IPS-NIHi11 (cell line): ENCODE measurements around the gene EFEMP1.

Source experiments
- DNase-seq: peaks from one replicate; pipeline ENCODE4 v3.0.0; 2012; ENCODE audit warnings: mixed read lengths, low spot score

EFEMP1 gene

DNA sequence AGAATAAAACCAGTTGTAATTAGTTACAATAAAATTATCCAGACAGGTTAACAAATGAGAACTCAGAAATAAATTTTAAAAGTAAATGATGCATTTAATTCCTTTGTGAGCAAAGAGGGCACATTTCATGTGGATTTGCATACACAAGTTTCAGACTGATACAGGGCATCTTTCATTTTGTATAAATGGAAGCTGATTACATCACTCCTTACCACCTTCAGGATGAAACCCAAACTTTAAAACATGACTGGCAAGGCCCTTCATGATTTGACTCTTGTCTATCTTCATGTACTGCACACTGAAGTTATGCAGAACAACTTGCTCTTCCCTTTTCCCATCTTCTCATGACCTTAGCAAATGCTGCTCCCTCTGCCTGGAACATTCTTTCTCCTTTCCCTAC is 26.9 kb downstream of the EFEMP1 start:
- DNase-seq = no peak

DNA sequence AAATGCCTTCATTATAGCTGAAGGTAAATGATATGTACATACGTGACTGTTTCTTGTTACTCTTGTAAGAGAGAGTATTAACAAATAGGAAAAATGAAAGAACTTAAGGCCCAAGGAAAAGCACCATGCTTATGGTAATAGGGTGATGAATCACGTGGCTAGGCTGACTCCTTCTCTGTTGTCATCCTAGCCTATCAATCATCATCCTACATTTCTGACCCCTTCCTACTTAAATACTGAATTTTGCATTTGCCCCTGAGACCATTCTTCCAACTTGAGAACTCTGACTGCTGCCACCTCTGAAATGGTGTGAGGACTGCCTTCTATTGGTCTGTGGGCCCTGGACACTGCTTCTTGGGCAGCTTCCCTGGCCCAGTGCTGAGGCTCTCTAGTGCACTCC is 28.9 kb downstream of the EFEMP1 start:
- DNase-seq = no peak

DNA sequence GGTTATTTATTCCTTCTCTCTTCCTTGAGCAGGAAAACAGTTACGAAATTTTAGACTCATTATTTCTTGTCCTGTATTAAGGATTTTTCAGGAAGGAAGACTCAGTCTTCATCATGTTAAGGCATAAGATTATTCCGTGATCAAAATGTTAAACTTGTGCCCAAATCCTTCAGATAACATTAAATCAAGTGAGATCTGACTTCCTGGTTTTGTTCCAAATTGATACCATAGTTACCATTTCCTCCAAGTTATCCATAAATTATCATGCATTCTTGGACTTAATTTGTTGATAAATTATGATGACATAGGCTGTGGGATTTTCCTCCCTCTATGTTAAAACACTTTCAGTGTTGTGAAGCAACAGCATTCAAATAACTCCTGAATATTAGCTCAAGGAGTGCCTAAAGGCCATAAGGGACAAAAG is 31.9 kb downstream of the EFEMP1 start:
- DNase-seq = no peak

DNA sequence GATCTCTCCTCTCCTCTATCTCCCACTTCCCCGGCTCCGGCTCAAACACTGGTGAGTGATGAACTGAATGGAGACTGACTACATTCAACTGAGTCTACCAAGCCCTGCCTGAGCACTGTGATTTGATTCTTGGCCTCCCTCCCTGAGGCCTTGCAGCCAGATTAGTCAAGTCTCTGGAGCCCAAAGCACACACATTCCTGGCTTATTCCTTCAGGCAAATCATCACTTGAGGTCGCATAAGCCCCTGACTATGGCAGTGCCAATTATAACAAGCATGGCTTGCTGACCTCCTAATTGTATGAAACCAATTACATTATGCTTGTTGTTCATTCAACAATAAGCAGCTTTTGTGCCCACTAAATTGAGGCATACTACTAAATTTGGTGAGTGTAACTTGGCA is 34.6 kb downstream of the EFEMP1 start:
- DNase-seq = no peak

DNA sequence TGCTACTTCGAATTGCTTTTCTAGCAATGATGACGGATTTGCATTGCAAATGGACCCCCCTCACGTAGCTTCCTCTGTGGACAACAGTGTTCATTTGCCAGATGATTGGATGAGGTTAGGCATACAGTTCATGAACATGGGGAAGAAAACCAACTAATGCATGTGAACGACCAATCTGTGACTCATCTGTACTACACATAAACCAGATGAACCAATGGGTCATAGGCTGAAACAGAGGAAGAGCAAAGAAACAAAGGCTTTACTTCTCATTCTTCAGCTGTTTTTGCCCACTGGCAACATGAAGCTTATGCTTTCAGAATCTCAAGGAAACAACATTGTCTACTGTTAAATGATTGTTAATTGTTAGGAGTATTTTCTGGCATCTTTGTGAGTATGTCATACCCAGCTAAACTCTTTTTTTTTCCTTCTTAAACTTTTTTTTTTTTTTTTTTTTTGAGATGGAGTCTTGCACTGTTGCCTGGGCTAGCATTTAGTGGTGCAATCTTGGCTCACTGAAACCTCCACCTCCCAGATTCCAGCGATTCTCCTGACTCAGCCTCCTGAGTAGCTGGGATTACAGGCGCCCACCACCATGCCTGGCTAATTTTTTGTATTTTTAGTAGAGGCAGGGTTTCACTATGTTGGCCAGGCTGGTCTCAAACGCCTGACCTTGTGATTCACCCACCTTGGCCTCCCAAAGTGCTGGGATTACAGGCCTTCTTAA is 35.5 kb downstream of the EFEMP1 start:
- DNase-seq = no peak

DNA sequence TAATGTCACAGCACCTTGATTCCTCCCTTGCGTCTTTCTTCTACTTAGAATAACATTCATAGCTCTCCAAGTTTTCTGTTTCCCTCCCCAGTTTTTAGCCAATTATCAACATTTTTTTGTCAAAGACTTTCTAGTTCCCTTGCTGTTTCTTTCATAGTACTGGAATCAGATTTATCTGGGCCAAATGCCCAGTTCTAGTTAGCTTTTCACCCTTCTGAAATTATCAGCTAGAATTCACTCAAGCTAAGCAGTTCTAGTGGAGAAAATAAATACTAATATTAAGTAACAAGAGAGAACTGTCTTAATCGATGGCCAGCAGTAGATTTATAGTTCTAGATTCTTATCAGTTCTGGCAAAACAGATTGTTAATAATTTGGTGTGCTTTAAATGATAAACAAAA is 36.2 kb downstream of the EFEMP1 start:
- DNase-seq = no peak

DNA sequence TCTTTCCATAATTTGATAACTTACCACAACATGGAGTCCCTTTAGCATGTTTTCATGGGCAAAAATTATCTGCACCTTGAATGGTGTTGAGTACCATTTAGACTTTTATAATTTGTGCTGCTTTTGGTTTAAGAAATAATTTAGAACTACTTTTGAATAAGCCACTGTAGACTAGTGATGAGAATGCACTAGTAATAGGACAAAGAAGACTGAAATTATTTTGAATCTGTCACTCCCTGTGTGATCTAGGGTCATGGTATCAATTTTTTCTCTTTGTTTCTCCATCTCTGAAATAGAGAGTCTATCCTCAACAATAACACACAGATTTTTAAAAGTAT is 37.7 kb downstream of the EFEMP1 start:
- DNase-seq = no peak

DNA sequence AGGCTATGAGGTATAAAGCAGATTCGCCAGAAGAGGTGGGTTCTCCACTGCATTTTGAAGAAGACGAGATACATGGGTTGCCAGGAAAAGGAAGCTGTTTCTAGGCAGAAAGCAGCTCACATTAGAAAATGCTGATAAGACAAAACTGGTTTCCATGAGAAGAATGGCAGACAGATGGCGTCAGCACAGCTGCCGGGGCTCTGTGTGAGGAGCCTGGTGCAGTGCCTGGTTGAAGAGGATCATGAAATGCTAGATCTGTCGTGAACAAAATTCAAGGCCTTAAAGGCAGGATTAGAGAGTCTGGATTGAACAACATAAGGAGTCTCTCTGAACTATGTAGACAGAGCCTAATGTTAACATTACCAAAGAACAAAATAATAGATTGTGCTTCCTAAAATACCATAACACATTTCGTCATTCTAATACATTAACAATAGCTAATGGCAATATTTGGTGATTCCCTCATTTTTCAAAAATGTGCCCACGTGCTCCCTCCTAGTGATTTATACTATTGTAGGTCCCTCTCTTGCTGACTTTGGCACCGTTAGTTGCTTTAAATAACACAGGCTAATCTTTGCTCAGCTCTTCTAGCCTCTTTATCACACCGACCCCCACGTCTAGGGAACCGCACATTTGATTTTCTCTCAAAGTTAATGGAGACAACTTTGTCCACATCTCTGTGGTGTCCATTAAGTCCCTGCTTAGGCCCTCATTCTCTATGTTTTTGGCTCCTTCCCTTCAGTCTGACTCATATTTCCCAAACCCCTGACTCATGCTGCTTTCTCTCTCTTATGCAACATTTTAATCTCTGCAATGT is 38.2 kb downstream of the EFEMP1 start:
- DNase-seq = no peak

DNA sequence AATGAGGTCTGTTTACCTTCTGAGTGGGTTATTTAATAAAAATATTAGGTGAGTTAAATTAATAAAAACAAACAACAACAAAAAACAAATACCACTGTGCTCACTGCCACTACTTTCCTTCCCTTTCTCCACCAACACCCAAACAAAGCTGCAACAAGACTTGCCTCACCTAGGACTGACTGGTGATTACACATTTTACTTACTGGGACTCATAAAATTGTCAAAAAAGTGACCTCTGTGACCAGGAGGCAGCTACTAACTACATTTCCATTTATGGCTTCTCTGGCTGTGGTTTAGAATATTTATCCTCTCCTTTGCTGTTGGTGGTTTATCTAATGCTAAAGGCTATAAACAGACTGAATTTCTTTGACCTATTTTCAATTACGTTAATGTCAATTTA is 39.8 kb downstream of the EFEMP1 start:
- DNase-seq = no peak

DNA sequence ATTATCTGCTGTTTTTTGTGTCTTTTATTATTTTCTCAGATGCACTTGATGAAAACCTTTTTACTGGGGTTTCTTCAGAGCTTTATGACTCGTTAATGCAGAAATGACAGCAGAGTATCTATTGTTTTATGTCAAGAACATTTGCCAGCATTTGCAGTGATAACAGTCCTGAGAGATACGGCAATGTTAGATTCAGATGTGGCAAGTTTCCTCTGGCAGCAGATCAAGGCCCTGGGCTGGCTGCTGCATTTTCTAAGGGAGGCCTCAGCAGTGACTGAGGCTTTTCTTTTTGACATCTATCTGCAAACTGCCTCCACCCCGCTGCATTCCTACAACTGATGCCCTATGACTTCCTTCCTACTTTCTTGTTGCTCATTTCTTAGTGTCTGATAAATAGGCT is 40.2 kb downstream of the EFEMP1 start:
- no peak for DNase-seq

DNA sequence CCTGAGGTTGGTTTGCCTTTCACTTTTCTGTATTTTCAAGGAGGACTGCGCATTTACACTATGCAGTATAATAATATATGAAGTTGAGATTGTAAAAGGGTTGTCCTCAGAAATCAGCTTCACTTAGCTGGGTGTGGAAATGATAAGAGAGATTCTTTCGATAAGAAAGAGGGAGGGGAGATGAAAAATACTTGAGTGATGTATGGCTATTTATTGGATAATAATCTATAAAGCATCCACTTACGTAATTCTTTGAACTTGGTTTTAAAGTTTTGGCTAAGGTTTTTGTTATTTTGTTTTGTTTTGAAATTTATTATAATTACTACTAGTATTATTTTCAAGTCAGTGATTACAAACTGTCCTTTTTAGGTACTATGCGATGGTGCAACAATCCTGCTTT is 40.6 kb downstream of the EFEMP1 start:
- DNase-seq = no peak

DNA sequence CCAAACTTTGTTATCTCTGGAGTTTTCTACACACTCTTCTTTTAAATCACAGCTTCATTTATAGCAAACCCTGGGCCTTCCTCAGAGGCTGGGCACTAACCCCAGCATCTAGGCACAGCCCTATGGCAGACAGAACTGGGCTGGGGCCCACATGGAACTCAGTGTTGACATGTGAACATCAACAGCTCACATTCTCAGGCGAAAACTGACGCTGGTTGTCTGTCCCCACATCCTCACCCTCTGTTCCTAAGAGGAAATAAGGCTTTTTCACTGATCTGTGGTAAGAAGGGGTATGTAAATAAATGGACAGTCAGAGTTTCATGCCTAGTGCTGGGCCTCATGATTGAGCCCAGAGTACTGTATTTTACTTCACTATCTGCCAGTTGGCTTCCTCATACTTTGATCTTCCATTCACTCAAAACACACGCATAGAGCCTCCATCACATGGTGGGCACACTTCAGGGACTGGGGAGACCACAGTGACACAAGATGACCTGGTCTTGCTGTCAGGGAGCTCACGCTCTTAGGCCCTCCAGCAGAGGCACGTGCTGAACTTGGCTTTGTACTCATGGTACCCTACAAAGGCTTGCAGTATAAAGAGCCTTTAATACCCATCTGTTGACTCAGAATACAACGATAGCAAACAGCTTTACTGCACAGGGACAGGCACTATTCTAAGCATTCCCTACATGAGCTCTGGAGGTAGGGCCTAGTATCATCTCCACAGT is 43.0 kb downstream of the EFEMP1 start:
- no peak for DNase-seq

DNA sequence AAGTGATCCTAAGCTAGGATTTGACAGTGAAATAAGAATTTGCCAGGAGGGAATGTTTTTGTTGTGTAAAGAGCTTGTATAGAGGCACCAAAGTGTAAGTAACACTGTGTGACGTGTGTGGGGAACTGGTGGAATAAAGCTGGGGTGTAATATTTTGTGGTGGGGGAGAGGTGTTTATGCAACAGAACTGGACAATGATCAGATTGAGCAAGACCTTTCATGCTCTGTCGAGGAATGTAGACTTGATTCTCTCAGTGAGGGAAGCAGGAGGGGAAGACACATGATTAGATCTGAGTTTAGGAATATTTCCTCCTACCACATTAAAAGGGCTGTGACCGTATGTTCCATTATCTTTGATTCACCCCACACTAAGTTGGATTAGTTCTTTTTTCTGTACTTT is 43.6 kb downstream of the EFEMP1 start:
- no peak for DNase-seq

DNA sequence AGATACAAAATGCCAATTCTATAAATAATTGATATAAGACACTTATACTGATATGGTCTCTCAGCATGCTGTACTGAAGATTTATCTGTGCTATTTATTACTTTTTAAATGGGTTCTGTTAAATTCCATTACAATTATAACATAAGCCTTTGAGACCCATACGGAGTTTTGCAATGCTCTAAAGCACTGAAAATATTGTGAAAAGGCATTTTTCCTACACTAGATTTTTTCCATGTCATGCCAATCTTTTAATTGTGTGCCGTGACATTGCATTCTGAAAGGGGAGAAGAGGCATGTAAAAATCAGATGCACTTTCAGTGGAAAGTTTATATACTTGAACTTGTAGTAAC is 46.5 kb downstream of the EFEMP1 start:
- DNase-seq = no peak

DNA sequence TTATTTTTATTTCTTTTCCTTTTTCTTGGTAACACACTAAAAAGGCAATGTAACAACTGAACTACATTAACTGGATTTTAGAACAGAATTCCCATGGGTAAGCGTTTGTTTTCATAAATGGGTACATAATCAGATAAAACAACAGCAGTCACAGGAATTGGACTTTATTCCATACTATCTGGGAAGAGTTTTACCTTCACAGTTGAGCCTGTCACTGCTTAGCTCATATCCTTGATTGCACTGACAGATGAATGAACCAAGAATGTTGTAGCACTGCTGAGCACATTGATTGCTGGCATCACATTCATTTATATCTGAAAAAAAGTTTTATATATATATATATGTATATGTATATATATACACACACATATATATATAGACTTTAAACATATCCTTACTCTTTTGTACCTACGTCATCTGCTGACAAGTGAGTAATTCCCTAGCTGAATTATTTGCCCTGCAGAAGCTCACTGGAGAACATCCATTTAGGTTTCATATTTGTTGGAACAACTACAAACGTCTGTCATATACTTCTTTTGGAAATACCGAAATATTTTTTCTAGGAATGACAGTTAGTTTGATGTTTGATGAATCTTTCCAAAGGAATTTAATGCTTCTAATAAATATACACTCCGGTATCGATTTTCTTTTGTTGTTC is 47.0 kb downstream of the EFEMP1 start:
- DNase-seq = no peak

DNA sequence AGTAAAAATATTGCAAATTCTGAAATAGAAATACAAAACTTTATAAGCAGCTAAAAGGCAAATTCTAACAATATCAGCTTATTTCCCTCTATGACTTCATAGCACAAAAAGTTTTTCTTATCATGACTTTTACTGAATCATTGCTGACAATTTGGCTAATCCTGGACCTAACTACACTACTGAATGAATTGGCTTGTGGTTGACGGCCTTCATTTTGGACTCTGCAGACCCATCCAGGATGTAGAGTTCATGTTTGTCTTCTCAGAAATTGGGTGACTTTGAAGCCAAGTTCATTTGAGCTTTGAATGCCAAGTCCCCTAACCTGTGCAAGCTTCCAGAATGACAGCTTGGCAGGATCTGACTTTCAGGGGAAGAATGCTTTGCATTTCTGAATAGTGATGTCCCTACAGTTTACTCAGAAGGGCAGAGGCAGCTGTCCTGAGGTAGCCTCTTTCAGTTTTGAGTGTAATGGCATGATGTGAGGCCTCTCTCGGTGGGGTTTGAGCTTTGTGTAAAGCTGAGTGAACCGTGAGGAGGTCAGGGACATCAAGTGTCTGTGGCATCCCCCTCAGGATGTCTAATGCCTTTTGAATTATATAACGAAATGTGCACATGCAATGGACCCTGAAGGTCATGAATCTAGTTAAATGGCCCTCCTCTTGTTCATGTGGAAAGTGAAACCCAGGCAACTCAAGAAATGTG is 48.0 kb downstream of the EFEMP1 start:
- DNase-seq = no peak

DNA sequence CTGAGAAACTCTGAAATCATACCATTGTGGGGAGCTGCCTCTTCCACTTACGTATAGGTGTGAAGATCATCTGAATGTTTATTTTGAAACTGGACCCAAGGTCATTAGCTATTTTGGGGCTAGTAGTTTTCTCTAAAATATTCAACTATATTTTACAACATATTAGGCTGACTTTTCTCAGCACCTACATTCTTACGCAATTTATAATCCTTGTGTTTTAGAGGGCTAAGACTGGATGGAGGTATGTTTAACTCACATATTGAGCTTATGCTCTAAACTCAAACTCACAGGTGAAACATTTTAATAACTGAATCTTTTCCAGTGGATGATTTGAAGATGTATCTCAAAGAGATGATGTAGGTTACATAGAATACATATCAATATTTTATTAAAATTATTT is 49.2 kb downstream of the EFEMP1 start:
- no peak for DNase-seq

DNA sequence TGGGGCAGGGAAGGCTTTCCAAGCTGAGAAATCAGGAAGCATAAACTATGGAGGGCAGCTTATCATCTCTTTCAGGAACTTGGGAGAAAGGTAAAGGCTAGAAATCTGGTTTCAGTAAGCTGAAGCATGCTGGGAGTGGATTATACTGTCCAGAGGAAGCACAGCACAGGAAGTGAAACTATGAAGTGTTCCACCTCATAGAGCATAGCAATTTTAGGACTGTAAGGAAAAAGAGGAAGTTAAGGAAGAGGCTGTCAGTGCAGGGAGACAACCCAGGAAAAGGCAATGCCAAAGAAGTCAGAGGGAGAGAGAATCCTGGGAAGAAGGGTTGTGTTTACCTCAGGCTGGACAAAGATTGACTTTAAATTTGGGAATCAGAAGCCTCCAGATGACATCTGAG is 51.9 kb downstream of the EFEMP1 start:
- DNase-seq = no peak

DNA sequence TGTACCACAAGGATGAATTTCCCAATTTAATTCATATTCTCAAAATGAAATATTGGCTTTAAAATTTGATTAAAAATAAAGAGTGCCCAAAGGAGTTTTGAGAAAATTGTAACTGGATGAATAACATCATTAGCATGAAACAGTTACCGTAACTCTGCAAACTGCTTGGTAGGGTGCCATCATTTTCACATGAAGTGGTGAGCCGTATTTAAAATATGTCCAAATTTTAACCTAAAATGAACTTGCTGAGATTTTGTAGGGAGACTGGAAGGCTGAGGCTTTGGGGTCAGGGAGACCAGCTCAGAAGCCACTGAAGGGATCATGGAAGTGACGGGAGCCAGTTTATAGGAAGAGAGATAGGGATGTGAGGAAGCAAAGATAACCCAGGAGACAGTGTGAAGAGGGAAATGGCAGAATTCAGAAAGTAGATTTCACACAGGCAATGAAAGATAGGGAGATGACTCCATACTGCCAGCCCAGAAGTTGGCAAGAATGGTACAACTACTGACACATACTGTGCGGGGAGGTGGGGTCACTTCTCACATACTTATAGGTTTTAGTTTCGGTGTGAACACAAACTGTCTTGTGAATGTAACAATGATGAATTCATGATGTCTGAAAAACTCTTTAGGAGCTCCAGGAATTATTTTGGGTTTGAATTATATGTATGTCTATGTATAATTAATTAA is 53.8 kb downstream of the EFEMP1 start:
- DNase-seq = no peak

DNA sequence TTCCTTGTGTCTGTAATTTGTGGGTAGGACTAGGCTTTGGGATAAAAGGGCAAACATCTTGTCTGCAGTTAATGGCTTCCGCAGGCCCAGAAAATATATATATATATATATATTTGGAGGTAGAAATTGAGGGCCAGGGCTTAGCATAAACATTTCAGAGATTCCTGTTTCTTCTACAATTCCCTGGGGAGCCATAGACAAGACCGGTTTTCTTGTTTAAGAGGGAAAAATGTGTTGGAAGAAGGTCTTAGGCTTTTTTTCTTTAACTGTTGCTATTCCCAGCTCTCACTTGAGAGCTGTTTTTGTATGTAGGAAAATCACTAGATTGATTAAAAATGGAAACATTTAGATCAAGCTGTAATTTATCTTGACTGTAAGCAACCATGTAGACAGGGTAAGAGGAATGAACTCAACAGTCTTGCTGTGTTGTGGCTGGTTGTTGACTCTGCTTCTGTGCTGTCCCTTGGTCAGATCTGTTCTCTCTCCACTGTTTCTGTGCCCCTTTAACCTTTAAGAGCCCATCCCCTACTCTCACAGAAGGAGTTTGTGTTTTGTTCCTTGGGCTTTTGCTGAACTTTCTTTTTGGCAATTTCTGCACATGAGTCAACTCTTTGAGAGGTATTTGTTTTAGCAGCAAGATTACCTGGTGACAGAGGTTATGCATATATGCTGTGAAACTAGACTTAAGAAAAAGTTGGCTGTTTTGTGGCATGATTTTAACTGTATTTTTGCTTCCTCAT is 58.3 kb downstream of the EFEMP1 start:
- DNase-seq = no peak
